Adrenal gland (tissue), 5 donors: Measurements from ENCODE around the gene TOP2B.

Experiments used
- POLR2A ChIP-seq, 2 donors: fragments of 450-650 bp; IDR thresholded peaks; one replicate each; pipeline ENCODE4 v1.6.1; 2017; ENCODE audit warnings: antibody characterized with exemption in 2 of 2, mild to moderate bottlenecking in 2 of 2, moderate library complexity in 1 of 2
- TF ChIP-seq, protein P1 (sequence below), 6 experiments: fragments of 450-650 bp in 4 of 6; fragments of 200-600 bp in 2 of 6; sonication (generic) in 1 of 6; IDR thresholded peaks; 1 replicate in 5 of 6; 2 replicates in 1 of 6; pipeline versions ENCODE4 v1.5.1 to v1.8.0; 2016 to 2021; ENCODE audit warnings: antibody characterized with exemption in 6 of 6, mild to moderate bottlenecking in 2 of 6, moderate library complexity in 1 of 6
- donor health status: DM: no; HTN: no; CAD: no.

DNA sequence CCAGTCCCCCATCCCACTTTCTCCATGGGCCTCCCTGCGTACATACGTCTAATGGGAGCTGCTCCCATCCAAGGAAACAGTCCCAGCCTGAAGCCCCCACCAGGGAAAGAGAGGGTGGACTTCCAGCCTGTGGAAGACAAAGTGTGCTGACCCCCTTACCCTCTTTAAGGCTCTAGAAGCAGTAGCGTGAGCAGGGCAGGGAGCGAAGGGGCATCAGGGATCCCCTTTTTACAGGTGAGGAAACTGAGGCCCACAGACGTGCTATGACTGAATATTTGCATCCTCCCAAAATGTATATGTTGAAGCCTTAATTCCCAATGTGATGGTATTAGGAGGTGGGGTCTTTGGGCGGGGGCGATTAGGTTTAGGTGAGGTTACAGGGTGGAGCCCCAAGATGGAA lies 83.4 kb downstream of the TOP2B start:
- TF ChIP-seq, protein P1, sequence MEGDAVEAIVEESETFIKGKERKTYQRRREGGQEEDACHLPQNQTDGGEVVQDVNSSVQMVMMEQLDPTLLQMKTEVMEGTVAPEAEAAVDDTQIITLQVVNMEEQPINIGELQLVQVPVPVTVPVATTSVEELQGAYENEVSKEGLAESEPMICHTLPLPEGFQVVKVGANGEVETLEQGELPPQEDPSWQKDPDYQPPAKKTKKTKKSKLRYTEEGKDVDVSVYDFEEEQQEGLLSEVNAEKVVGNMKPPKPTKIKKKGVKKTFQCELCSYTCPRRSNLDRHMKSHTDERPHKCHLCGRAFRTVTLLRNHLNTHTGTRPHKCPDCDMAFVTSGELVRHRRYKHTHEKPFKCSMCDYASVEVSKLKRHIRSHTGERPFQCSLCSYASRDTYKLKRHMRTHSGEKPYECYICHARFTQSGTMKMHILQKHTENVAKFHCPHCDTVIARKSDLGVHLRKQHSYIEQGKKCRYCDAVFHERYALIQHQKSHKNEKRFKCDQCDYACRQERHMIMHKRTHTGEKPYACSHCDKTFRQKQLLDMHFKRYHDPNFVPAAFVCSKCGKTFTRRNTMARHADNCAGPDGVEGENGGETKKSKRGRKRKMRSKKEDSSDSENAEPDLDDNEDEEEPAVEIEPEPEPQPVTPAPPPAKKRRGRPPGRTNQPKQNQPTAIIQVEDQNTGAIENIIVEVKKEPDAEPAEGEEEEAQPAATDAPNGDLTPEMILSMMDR (IDR thresholded peaks at IDR 0.05), result no peak
- TF ChIP-seq POLR2A (IDR thresholded peaks at IDR 0.05), result no peak
